Measurements from ENCODE around the gene CRHBP.

DNA sequence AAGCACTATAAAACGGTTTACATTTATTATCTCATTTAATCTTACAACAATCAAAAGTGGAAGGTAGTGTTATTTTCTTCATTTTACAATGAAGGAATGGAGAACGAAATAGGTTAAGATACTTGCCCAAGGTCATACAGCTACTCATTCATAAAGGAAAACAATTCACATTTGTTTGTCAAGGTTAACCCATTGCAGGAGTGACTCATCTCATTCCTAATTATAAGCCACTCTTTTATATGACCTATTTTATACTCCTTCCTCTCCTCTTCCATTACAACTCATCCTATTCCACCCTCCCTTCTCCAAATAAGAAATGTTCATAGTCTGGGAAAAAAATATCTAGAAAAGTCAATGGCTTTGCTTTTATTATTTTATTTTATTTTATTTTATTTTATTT lies 29.6 kb downstream of the CRHBP start:
- no peak for TF ChIP-seq SUZ12 (IDR thresholded peaks at IDR 0.05)
- TF ChIP-seq, protein P1, sequence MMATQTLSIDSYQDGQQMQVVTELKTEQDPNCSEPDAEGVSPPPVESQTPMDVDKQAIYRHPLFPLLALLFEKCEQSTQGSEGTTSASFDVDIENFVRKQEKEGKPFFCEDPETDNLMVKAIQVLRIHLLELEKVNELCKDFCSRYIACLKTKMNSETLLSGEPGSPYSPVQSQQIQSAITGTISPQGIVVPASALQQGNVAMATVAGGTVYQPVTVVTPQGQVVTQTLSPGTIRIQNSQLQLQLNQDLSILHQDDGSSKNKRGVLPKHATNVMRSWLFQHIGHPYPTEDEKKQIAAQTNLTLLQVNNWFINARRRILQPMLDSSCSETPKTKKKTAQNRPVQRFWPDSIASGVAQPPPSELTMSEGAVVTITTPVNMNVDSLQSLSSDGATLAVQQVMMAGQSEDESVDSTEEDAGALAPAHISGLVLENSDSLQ (IDR thresholded peaks at IDR 0.05): no peak
- no peak for TF ChIP-seq ELF4 (IDR thresholded peaks at IDR 0.05)
- TF ChIP-seq FOXK2 (IDR thresholded peaks at IDR 0.05): no peak
- no peak for TF ChIP-seq L3MBTL2 (conservative IDR thresholded peaks at IDR 0.05)
- TF ChIP-seq NFRKB (IDR thresholded peaks at IDR 0.05): no peak
- TF ChIP-seq SP1 (IDR thresholded peaks at IDR 0.05): no peak
- TF ChIP-seq FOXA1 (IDR thresholded peaks at IDR 0.05): no peak
- TF ChIP-seq TARDBP (IDR thresholded peaks at IDR 0.05): no peak
- no peak for TF ChIP-seq ZNF384 (IDR thresholded peaks at IDR 0.05)
- no peak for TF ChIP-seq HDGF (IDR thresholded peaks at IDR 0.05; ENCODE audit: borderline replicate concordance)
- no peak for TF ChIP-seq FOXM1 (IDR thresholded peaks at IDR 0.05; ENCODE audit: borderline replicate concordance)
- TF ChIP-seq BHLHE40 (IDR thresholded peaks at IDR 0.05; ENCODE audit: borderline replicate concordance): no peak
- TF ChIP-seq LEF1 (IDR thresholded peaks at IDR 0.05; ENCODE audit: borderline replicate concordance): no peak

Data from HEK293T (cell line).